H1 (cell line): ENCODE measurements around the gene SSTR5. TPM values are rescaled to one million over a fixed set of nuclear protein-coding genes. Genes with fewer than 3 reads are reported as not detected.

Experiments used
- CTCF ChIA-PET: fragments of 300-600 bp; sonication (Branson Sonifier 250); formaldehyde crosslinking; loops from one replicate; lab custom pipeline; 2021; ENCODE audit not compliant: partially characterized antibody; lab: Charles Lee
- POLR2A ChIA-PET: fragments of 300-600 bp; sonication (Branson Sonifier 250); formaldehyde crosslinking; loops from one replicate; lab custom pipeline; 2021; ENCODE audit warnings: inconsistent platforms; ENCODE audit not compliant: partially characterized antibody; lab: Charles Lee
- DNase-seq, 2 experiments: peaks; one replicate each; pipeline versions ENCODE4 v3.0.0 to v3.0.0-alpha.2; 2010 to 2022; ENCODE audit warnings: low spot score in 2 of 2, low read depth in 1 of 2, mixed read lengths in 1 of 2
- FAIRE-seq: peaks from 2 replicates; lab custom pipeline; 2011; peaks lifted over from hg19 to GRCh38; lab: Jason Lieb, UNC
- H2AFZ ChIP-seq: 2 replicates; pipeline ENCODE4 v1.8.1; 2012; ENCODE audit warnings: low read length, inconsistent platforms
- H2AK5ac ChIP-seq: 2 replicates; pipeline ENCODE4 v1.6.1; 2013; ENCODE audit warnings: low read depth, low read length
- H2BK120ac ChIP-seq: replicated peaks from 2 replicates; pipeline ENCODE3; 2013; ENCODE audit warnings: low read depth, low read length, inconsistent platforms
- H2BK12ac ChIP-seq: 2 replicates; pipeline ENCODE4 v1.6.1; 2013; ENCODE audit warnings: low read depth, low read length
- H2BK15ac ChIP-seq: 2 replicates; pipeline ENCODE4 v1.6.1; 2013; ENCODE audit warnings: low read length
- H2BK20ac ChIP-seq: 2 replicates; pipeline ENCODE4 v1.6.1; 2013; ENCODE audit warnings: low read length
- H2BK5ac ChIP-seq: 2 replicates; pipeline ENCODE4 v1.6.1; 2013; ENCODE audit warnings: low read depth, low read length
- H3K14ac ChIP-seq: 2 replicates; pipeline ENCODE4 v1.6.1; 2013; ENCODE audit warnings: inconsistent platforms; ENCODE audit not compliant: insufficient read length
- H3K18ac ChIP-seq: 2 replicates; pipeline ENCODE4 v1.6.1; 2013; ENCODE audit warnings: low read length; ENCODE audit errors: extremely low read depth
- H3K23ac ChIP-seq: 2 replicates; pipeline ENCODE4 v1.6.1; 2013; ENCODE audit warnings: inconsistent platforms; ENCODE audit not compliant: insufficient read length
- H3K23me2 ChIP-seq: 2 replicates; pipeline ENCODE4 v1.6.1; 2013; ENCODE audit warnings: low read depth, low read length
- H3K27ac ChIP-seq: 2 replicates; pipeline ENCODE4 v1.6.1; 2011; ENCODE audit warnings: low read depth, low read length, inconsistent platforms
- H3K27me3 ChIP-seq, 4 experiments: replicated peaks in 1 of 4; 1 replicate in 1 of 4; 2 replicates in 3 of 4; pipeline versions ENCODE4 v1.6.1 to v1.8.1; 2011 to 2013; ENCODE audit warnings: low read length in 3 of 4, mild to moderate bottlenecking in 3 of 4, inconsistent platforms in 2 of 4, mixed read lengths in 2 of 4, moderate library complexity in 1 of 4; ENCODE audit not compliant: control insufficient read depth in 3 of 4, insufficient read depth in 3 of 4; ENCODE audit errors: extremely low read depth in 1 of 4
- H3K36me3 ChIP-seq, 4 experiments: 2 replicates each; pipeline versions ENCODE4 v1.6.1 to v1.8.1; 2011 to 2013; ENCODE audit warnings: mild to moderate bottlenecking in 4 of 4, low read length in 3 of 4, moderate library complexity in 2 of 4, control low read depth in 1 of 4, inconsistent platforms in 1 of 4; ENCODE audit not compliant: insufficient read depth in 4 of 4, control insufficient read depth in 2 of 4
- H3K4ac ChIP-seq: replicated peaks from 2 replicates; pipeline ENCODE3; 2013; ENCODE audit warnings: low read length, low read depth, mixed read lengths, inconsistent platforms; ENCODE audit not compliant: insufficient read length
- H3K4me1 ChIP-seq, 4 experiments: replicated peaks in 1 of 4; 1 replicate in 1 of 4; 2 replicates in 3 of 4; pipeline versions ENCODE4 v1.6.1 to v1.8.1; 2011 to 2013; ENCODE audit warnings: low read length in 3 of 4, inconsistent platforms in 2 of 4, mixed read lengths in 1 of 4; ENCODE audit not compliant: insufficient read depth in 4 of 4, control insufficient read depth in 3 of 4
- H3K4me2 ChIP-seq, 2 experiments: 2 replicates each; pipeline versions ENCODE4 v1.6.1 to v1.8.1; 2011 to 2013; ENCODE audit warnings: low read depth in 2 of 2, low read length in 2 of 2, control low read depth in 1 of 2, inconsistent platforms in 1 of 2, mild to moderate bottlenecking in 1 of 2; ENCODE audit not compliant: insufficient read depth in 1 of 2
- H3K4me3 ChIP-seq, 4 experiments: fragments of 200-600, 300-600 bp in 1 of 4; sonication (generic), shearing (Covaris generic), sonication (Bioruptor Twin) in 1 of 4; 2 replicates each; pipeline versions ENCODE4 v1.5.1 to v1.8.1; 2011 to 2016; ENCODE audit warnings: low read length in 4 of 4, low read depth in 3 of 4, control low read depth in 2 of 4, inconsistent platforms in 2 of 4, mild to moderate bottlenecking in 2 of 4, mixed read lengths in 1 of 4, moderate library complexity in 1 of 4; ENCODE audit not compliant: insufficient read depth in 2 of 4; ENCODE audit errors: extremely low read depth in 1 of 4
- H3K56ac ChIP-seq: replicated peaks from 2 replicates; pipeline ENCODE3; 2013; ENCODE audit warnings: low read depth, mild to moderate bottlenecking, mixed read lengths, low read length, inconsistent platforms; ENCODE audit not compliant: insufficient read length
- H3K79me1 ChIP-seq: 2 replicates; pipeline ENCODE4 v1.6.1; 2013; ENCODE audit warnings: low read depth, low read length, control low read depth
- H3K79me2 ChIP-seq, 2 experiments: 2 replicates each; pipeline versions ENCODE4 v1.6.1 to v1.8.1; 2012 to 2013; ENCODE audit warnings: low read length in 2 of 2, mild to moderate bottlenecking in 2 of 2, inconsistent platforms in 1 of 2; ENCODE audit not compliant: insufficient read depth in 2 of 2, control insufficient read depth in 1 of 2
- H3K9ac ChIP-seq, 4 experiments: replicated peaks in 1 of 4; 1 replicate in 1 of 4; 2 replicates in 3 of 4; pipeline versions ENCODE4 v1.6.1 to v1.8.1; 2011 to 2013; ENCODE audit warnings: low read depth in 3 of 4, low read length in 3 of 4, control low read depth in 2 of 4, mild to moderate bottlenecking in 2 of 4, moderate library complexity in 2 of 4, inconsistent platforms in 1 of 4; ENCODE audit errors: extremely low read depth in 1 of 4
- H3K9me3 ChIP-seq, 2 experiments: 2 replicates each; pipeline versions ENCODE4 v1.6.1 to v1.8.1; 2012 to 2013; ENCODE audit warnings: mild to moderate bottlenecking in 2 of 2, moderate library complexity in 2 of 2, control low read depth in 1 of 2, inconsistent platforms in 1 of 2, low read depth in 1 of 2, low read length in 1 of 2, mixed read lengths in 1 of 2; ENCODE audit not compliant: insufficient read depth in 2 of 2
- H4K20me1 ChIP-seq, 2 experiments: replicated peaks in 1 of 2; 2 replicates each; pipeline versions ENCODE3 to v1.8.1; 2011 to 2013; ENCODE audit warnings: inconsistent platforms in 2 of 2, low read length in 2 of 2, mild to moderate bottlenecking in 1 of 2; ENCODE audit not compliant: insufficient read depth in 2 of 2, control insufficient read depth in 1 of 2
- H4K5ac ChIP-seq: 2 replicates; pipeline ENCODE4 v1.6.1; 2013; ENCODE audit warnings: low read length, low read depth, mixed read lengths, inconsistent platforms; ENCODE audit not compliant: insufficient read length
- H4K8ac ChIP-seq: 2 replicates; pipeline ENCODE4 v1.8.0; 2013; ENCODE audit warnings: mild to moderate bottlenecking, moderate library complexity, low read length, inconsistent platforms; ENCODE audit not compliant: insufficient read depth; ENCODE audit errors: extremely low read depth
- H4K91ac ChIP-seq: replicated peaks from 2 replicates; pipeline ENCODE3; 2013; ENCODE audit warnings: low read length, mixed read lengths, inconsistent platforms; ENCODE audit not compliant: insufficient read length
- CEBPB ChIP-seq: IDR thresholded peaks from 2 replicates; pipeline ENCODE4 v1.6.1; 2012; ENCODE audit warnings: low read depth, low read length
- EGR1 ChIP-seq: IDR thresholded peaks from 2 replicates; pipeline ENCODE4 v1.6.1; 2011; ENCODE audit warnings: low read depth, low read length, borderline replicate concordance
- MAFK ChIP-seq: IDR thresholded peaks from 2 replicates; pipeline ENCODE4 v1.6.1; 2012; ENCODE audit warnings: low read depth, mild to moderate bottlenecking, improper control_type of control experiment, low read length
- NRF1 ChIP-seq: IDR thresholded peaks from 2 replicates; pipeline ENCODE4 v1.6.1; 2011; ENCODE audit warnings: mild to moderate bottlenecking, low read depth, low read length, improper control_type of control experiment
- SIX5 ChIP-seq: IDR thresholded peaks from 2 replicates; pipeline ENCODE4 v1.6.1; 2011; ENCODE audit warnings: mild to moderate bottlenecking, low read depth, low read length
- SP1 ChIP-seq: IDR thresholded peaks from 2 replicates; pipeline ENCODE4 v1.6.1; 2011; ENCODE audit warnings: low read depth, low read length
- WGBS, 2 experiments: shearing (Covaris generic) in 1 of 2; methylation state at CpG; one replicate each; pipeline versions ENCODE4 v1.1.6 to v1.1.7; 2013 to 2015; ENCODE audit warnings: low lambda C conversion rate in 2 of 2, mixed read lengths in 2 of 2, inconsistent platforms in 1 of 2, low coverage in 1 of 2, missing lambda C conversion rate in 1 of 2; ENCODE audit not compliant: insufficient replicate concordance in 2 of 2, insufficient coverage in 1 of 2, insufficient read length in 1 of 2; ENCODE audit errors: extremely low coverage in 1 of 2, missing lambda C conversion rate in 1 of 2; 5-methylcytosine and 5-hydroxymethylcytosine counted together
- polyA plus RNA-seq, 7 experiments: library from polyadenylated mRNA; depleted of rRNA in 3 of 7; stranded (reverse) in 5 of 7; unstranded in 2 of 7; fragments of >200 nt in 5 of 7; fragments of 200-250 nt in 2 of 7; gene quantifications; 1 replicate in 5 of 7; 2 replicates in 1 of 7; 4 replicates in 1 of 7; pipeline versions ENCODE4 v1.2.1 to v1.2.3, GENCODE V29; 2011 to 2013; ENCODE audit warnings: missing spikeins in 2 of 7, mixed read lengths in 2 of 7
- total RNA-seq: library from RNA; stranded (reverse); fragmentation: NEBNext Ultra II Directional; extraction: Animal tissue kit (Norgen Biotek cat#: 25700); gene quantifications from 2 replicates; pipeline ENCODE4 v1.2.1, GENCODE V29; 2021

SSTR5 gene
- total and polyA plus RNA-seq, 2 of the 8 experiments (the other 6 are each of a cell fraction or from before 2014, with no cell fraction given): 0.56 to 0.60 TPM

- H4K5ac ChIP-seq: no peak overlapping the region
- no peak overlapping the region for H3K4me3 ChIP-seq
- H3K14ac ChIP-seq: no peak overlapping the region
- ChIA-PET CTCF (no interaction called here), POLR2A (no interaction called here)
- H2BK120ac ChIP-seq: no peak overlapping the region
- H2BK15ac ChIP-seq: no peak overlapping the region
- peaks cover 0 to 11% (median 2%) of the 10 kb centered on the region in 4 experiments; a peak in 4 of 7 replicates for H3K4me1 ChIP-seq
- no peaks in the 10 kb centered on the region for H4K20me1 ChIP-seq
- TF ChIP-seq MAFK (no peak), SIX5 (no peak), CEBPB (no peak), SP1 (no peak), NRF1 (no peak), EGR1 (no peak)
- WGBS, 2 experiments: 88% methylated on average over 10 of the region's 11 CpGs; no CpG with 5 or more reads in 1 of the 2 experiments
- peaks cover 0 to 6% of the 10 kb centered on the region in 2 experiments; a peak in 2 of 4 replicates for H3K9me3 ChIP-seq
- H3K79me1 ChIP-seq: no peaks in the 10 kb centered on the region
- no peak overlapping the region for H2BK12ac ChIP-seq
- no peaks in the 10 kb centered on the region for H3K23me2 ChIP-seq
- no peak overlapping the region for H4K91ac ChIP-seq
- no peak overlapping the region for H2BK20ac ChIP-seq
- DNase-seq (no peak), FAIRE-seq (no peak)
- H3K56ac ChIP-seq: no peak overlapping the region
- H3K36me3 ChIP-seq: no peaks in the 10 kb centered on the region
- H2BK5ac ChIP-seq: no peak overlapping the region
- H3K27me3 ChIP-seq: no peaks in the 10 kb centered on the region
- no peaks in the 10 kb centered on the region for H3K79me2 ChIP-seq
- H3K27ac ChIP-seq: no peak overlapping the region
- H2AFZ ChIP-seq: no peak overlapping the region
- H3K4ac ChIP-seq: no peak overlapping the region
- H2AK5ac ChIP-seq: no peak overlapping the region
- no peak overlapping the region for H3K4me2 ChIP-seq
- H4K8ac ChIP-seq: no peak overlapping the region
- H3K18ac ChIP-seq: no peak overlapping the region
- H3K9ac ChIP-seq: no peak overlapping the region
- H3K23ac ChIP-seq: no peak overlapping the region
Measured at GRCh38 chr16:1039762-1040161, 32.8 kb upstream of the SSTR5 start.
